Immature natural killer cell (primary cell): ENCODE results near the gene SLC24A4. TPM values are rescaled to one million over a fixed set of nuclear protein-coding genes. Genes with fewer than 3 reads are reported as not detected.

Source experiments
- DNase-seq, 3 donors: peaks; one replicate each; pipeline ENCODE4 v3.0.0; 2022; ENCODE audit warnings: mixed read lengths in 1 of 3
- H3K27ac Mint-ChIP-seq, 6 donors: one replicate each; pipeline ENCODE4 v1.8.0; 2020; ENCODE audit warnings: mixed read lengths in 6 of 6, mild to moderate bottlenecking in 5 of 6, inconsistent platforms in 4 of 6, moderate library complexity in 3 of 6
- H3K27me3 Mint-ChIP-seq, 3 donors: one replicate each; pipeline ENCODE4 v1.8.0; 2020 to 2021; ENCODE audit warnings: low read depth in 3 of 3, mild to moderate bottlenecking in 3 of 3, mixed read lengths in 3 of 3, moderate library complexity in 3 of 3, inconsistent platforms in 1 of 3
- H3K36me3 Mint-ChIP-seq, 3 donors: one replicate each; pipeline ENCODE4 v1.8.0; 2020; ENCODE audit warnings: mixed read lengths in 3 of 3, inconsistent platforms in 2 of 3, mild to moderate bottlenecking in 2 of 3
- H3K4me1 Mint-ChIP-seq, 2 donors: one replicate each; pipeline ENCODE4 v1.8.0; 2020; ENCODE audit warnings: inconsistent platforms in 2 of 2, mild to moderate bottlenecking in 2 of 2, mixed read lengths in 2 of 2, moderate library complexity in 1 of 2
- H3K4me3 Mint-ChIP-seq, 5 donors: one replicate each; pipeline ENCODE4 v1.8.0; 2020; ENCODE audit warnings: mild to moderate bottlenecking in 5 of 5, mixed read lengths in 5 of 5, inconsistent platforms in 3 of 5, moderate library complexity in 3 of 5
- H3K9me3 Mint-ChIP-seq, 6 donors: one replicate each; pipeline ENCODE4 v1.8.0; 2020; ENCODE audit warnings: mild to moderate bottlenecking in 6 of 6, mixed read lengths in 6 of 6, inconsistent platforms in 4 of 6, moderate library complexity in 3 of 6
- polyA plus RNA-seq, 3 donors: library from polyadenylated mRNA; unstranded; fragments of 300-500 nt; fragmentation: Illumina TruSeq; gene quantifications; one replicate each; pipeline ENCODE4 v1.2.3, GENCODE V29; 2021

Gene SLC24A4
- polyA plus RNA-seq, 3 donors from 2014 or later: 0.05 to 0.52 (median 0.12) TPM

- Mint-ChIP-seq H3K36me3 (no peaks in the 10 kb centered on the region), H3K4me1 (peaks cover 11% of the 10 kb centered on the region in 2 donors), H3K4me3 (no peak overlapping the region), H3K27me3 (peaks cover 2 to 7% (median 2%) of the 10 kb centered on the region in 3 donors), H3K9me3 (no peaks in the 10 kb centered on the region), H3K27ac (peak overlapping the region in 2 of 6 donors; percentile 33 to 64)
- DNase-seq: no peak
Measured at GRCh38 chr14:92425101-92425500, 102.1 kb downstream of the SLC24A4 start.

GRCh38 chr14:92426237-92426636 lies 103.3 kb downstream of the SLC24A4 start:
- no peak for DNase-seq
- Mint-ChIP-seq H3K4me3 (no peak overlapping the region), H3K27ac (no peak overlapping the region)

GRCh38 chr14:92427096-92427495 lies 104.1 kb downstream of the SLC24A4 start:
- no peaks in the 10 kb centered on the region for H3K36me3 Mint-ChIP-seq
- peaks cover 2 to 6% (median 3%) of the 10 kb centered on the region in 3 donors for H3K27me3 Mint-ChIP-seq
- no peaks in the 10 kb centered on the region for H3K9me3 Mint-ChIP-seq
- H3K27ac Mint-ChIP-seq: no peak overlapping the region
- no peak for DNase-seq
- no peak overlapping the region for H3K4me3 Mint-ChIP-seq
- peaks cover 11% of the 10 kb centered on the region in 2 donors for H3K4me1 Mint-ChIP-seq

More at GRCh38 chr14:92426237-92426636, 103.3 kb downstream of the SLC24A4 start:
- Mint-ChIP-seq H3K4me1 (peaks cover 11% of the 10 kb centered on the region in 2 donors), H3K27me3 (peaks cover 2 to 4% (median 2%) of the 10 kb centered on the region in 3 donors), H3K36me3 (no peaks in the 10 kb centered on the region), H3K9me3 (no peaks in the 10 kb centered on the region)

GRCh38 chr14:92430686-92431085 lies 107.7 kb downstream of the SLC24A4 start:
- H3K9me3 Mint-ChIP-seq: no peaks in the 10 kb centered on the region
- no peak overlapping the region for H3K4me3 Mint-ChIP-seq
- H3K36me3 Mint-ChIP-seq: no peaks in the 10 kb centered on the region
- no peak for DNase-seq
- H3K27me3 Mint-ChIP-seq: peaks cover 0 to 7% (median 3%) of the 10 kb centered on the region in 3 donors
- H3K27ac Mint-ChIP-seq: no peak overlapping the region
- peaks cover 10 to 11% of the 10 kb centered on the region in 2 donors for H3K4me1 Mint-ChIP-seq

- Mint-ChIP-seq H3K4me3 (no peak overlapping the region), H3K27me3 (peaks cover 0 to 7% (median 3%) of the 10 kb centered on the region in 3 donors), H3K27ac (no peak overlapping the region)
Measured at GRCh38 chr14:92431199-92431725, 108.3 kb downstream of the SLC24A4 start.

GRCh38 chr14:92433407-92433806 lies 110.4 kb downstream of the SLC24A4 start:
- Mint-ChIP-seq H3K9me3 (no peaks in the 10 kb centered on the region), H3K4me1 (peaks cover 0 to 2% of the 10 kb centered on the region in 2 donors), H3K36me3 (no peaks in the 10 kb centered on the region), H3K27me3 (peaks cover 1 to 12% (median 3%) of the 10 kb centered on the region in 3 donors), H3K27ac (no peak overlapping the region), H3K4me3 (no peak overlapping the region)
- no peak for DNase-seq

More at GRCh38 chr14:92431199-92431725, 108.3 kb downstream of the SLC24A4 start:
- no peak for DNase-seq
- Mint-ChIP-seq H3K9me3 (no peaks in the 10 kb centered on the region), H3K36me3 (no peaks in the 10 kb centered on the region), H3K4me1 (peaks cover 4 to 5% of the 10 kb centered on the region in 2 donors)

- peaks cover 0 to 2% of the 10 kb centered on the region in 2 donors for H3K4me1 Mint-ChIP-seq
- no peak overlapping the region for H3K27ac Mint-ChIP-seq
- peaks cover 1 to 10% (median 7%) of the 10 kb centered on the region in 3 donors for H3K27me3 Mint-ChIP-seq
- DNase-seq: no peak
- no peak overlapping the region for H3K4me3 Mint-ChIP-seq
- no peaks in the 10 kb centered on the region for H3K9me3 Mint-ChIP-seq
- no peaks in the 10 kb centered on the region for H3K36me3 Mint-ChIP-seq
Measured at GRCh38 chr14:92435154-92435553, 112.2 kb downstream of the SLC24A4 start.

- no peak for DNase-seq
- H3K4me1 Mint-ChIP-seq: peaks cover 1 to 4% of the 10 kb centered on the region in 2 donors
- H3K4me3 Mint-ChIP-seq: no peak overlapping the region
- H3K27me3 Mint-ChIP-seq: peaks cover 1 to 10% (median 9%) of the 10 kb centered on the region in 3 donors
- no peaks in the 10 kb centered on the region for H3K36me3 Mint-ChIP-seq
- H3K9me3 Mint-ChIP-seq: no peaks in the 10 kb centered on the region
- no peak overlapping the region for H3K27ac Mint-ChIP-seq
Measured at GRCh38 chr14:92436115-92436776, 113.3 kb downstream of the SLC24A4 start.

GRCh38 chr14:92437309-92437708 lies 114.3 kb downstream of the SLC24A4 start:
- Mint-ChIP-seq H3K27me3 (peaks cover 0 to 10% (median 7%) of the 10 kb centered on the region in 3 donors), H3K4me3 (no peak overlapping the region), H3K36me3 (no peaks in the 10 kb centered on the region), H3K4me1 (peaks cover 12 to 15% of the 10 kb centered on the region in 2 donors), H3K9me3 (no peaks in the 10 kb centered on the region), H3K27ac (no peak overlapping the region)
- no peak for DNase-seq

GRCh38 chr14:92437729-92438285 lies 114.8 kb downstream of the SLC24A4 start:
- Mint-ChIP-seq H3K4me3 (no peak overlapping the region), H3K27me3 (peaks cover 0 to 11% (median 7%) of the 10 kb centered on the region in 3 donors), H3K27ac (no peak overlapping the region), H3K36me3 (no peaks in the 10 kb centered on the region), H3K4me1 (peaks cover 17 to 20% of the 10 kb centered on the region in 2 donors), H3K9me3 (no peaks in the 10 kb centered on the region)
- no peak for DNase-seq

- peaks cover 0 to 15% (median 4%) of the 10 kb centered on the region in 3 donors for H3K27me3 Mint-ChIP-seq
- H3K4me3 Mint-ChIP-seq: no peak overlapping the region
- H3K9me3 Mint-ChIP-seq: no peaks in the 10 kb centered on the region
- peaks cover 20 to 25% of the 10 kb centered on the region in 2 donors for H3K4me1 Mint-ChIP-seq
- DNase-seq: no peak
- H3K27ac Mint-ChIP-seq: no peak overlapping the region
- no peaks in the 10 kb centered on the region for H3K36me3 Mint-ChIP-seq
Measured at GRCh38 chr14:92439537-92440344, 116.8 kb downstream of the SLC24A4 start.

GRCh38 chr14:92440345-92441003 lies 117.5 kb downstream of the SLC24A4 start:
- Mint-ChIP-seq H3K9me3 (no peaks in the 10 kb centered on the region), H3K36me3 (no peaks in the 10 kb centered on the region), H3K27me3 (peaks cover 0 to 15% (median 4%) of the 10 kb centered on the region in 3 donors), H3K4me3 (peak overlapping the region in 1 of 5 donors; percentile 7), H3K4me1 (peaks cover 20 to 25% of the 10 kb centered on the region in 2 donors), H3K27ac (no peak overlapping the region)
- DNase-seq: no peak
